Brain microvascular endothelial cell (primary cell): ENCODE data around the gene XXYLT1.

Experiments used
- DNase-seq: peaks from one replicate; pipeline ENCODE4 v3.0.0-alpha.2; 2020
- H3K27ac ChIP-seq: fragments of 250-450 bp; sonication (Bioruptor Pico); 2 replicates; pipeline ENCODE4 v1.5.1; 2020; ENCODE audit warnings: mild to moderate bottlenecking, moderate library complexity
- H3K27me3 ChIP-seq: fragments of 250-450 bp; sonication (Bioruptor Pico); replicated peaks from 2 replicates; pipeline ENCODE4 v1.5.1; 2020; ENCODE audit warnings: mild to moderate bottlenecking
- H3K36me3 ChIP-seq: fragments of 250-450 bp; sonication (Bioruptor Pico); replicated peaks from 2 replicates; pipeline ENCODE4 v1.5.1; 2020; ENCODE audit warnings: mild to moderate bottlenecking
- H3K4me3 ChIP-seq: 2 replicates; pipeline ENCODE4 v1.5.1; 2011; ENCODE audit warnings: low read depth, mild to moderate bottlenecking, control low read depth, low read length, moderate library complexity
- CTCF ChIP-seq: IDR thresholded peaks from 2 replicates; pipeline ENCODE4 v1.5.1; 2011; ENCODE audit warnings: low read depth, mild to moderate bottlenecking, moderate library complexity, low read length, control low read depth, inconsistent platforms; ENCODE audit errors: missing control alignments
- in situ Hi-C: cut with HindIII; loops from 2 replicates; pipeline ENCODE4 v1.10.0; 2017; ENCODE audit warnings: low sequenced_read_pairs, low pct_ligation_motif_present

The XXYLT1 gene

GRCh38 chr3:195080125-195080524 lies 190.8 kb downstream of the XXYLT1 start:
- no peak for TF ChIP-seq CTCF
- H3K27me3 ChIP-seq = no peaks in the 10 kb centered on the region
- no peaks in the 10 kb centered on the region for H3K36me3 ChIP-seq
- DNase-seq = no peak
- H3K27ac ChIP-seq = no peak overlapping the region
- no peak overlapping the region for H3K4me3 ChIP-seq
- in situ Hi-C loops = no loop called here

GRCh38 chr3:195079636-195080035 lies 191.3 kb downstream of the XXYLT1 start:
- Histone ChIP-seq H3K27me3 (no peaks in the 10 kb centered on the region), H3K36me3 (no peaks in the 10 kb centered on the region), H3K4me3 (no peak overlapping the region), H3K27ac (no peak overlapping the region)
- no peak for TF ChIP-seq CTCF
- in situ Hi-C loops = no loop called here
- no peak for DNase-seq

- Histone ChIP-seq H3K27ac (no peak overlapping the region), H3K4me3 (no peak overlapping the region), H3K36me3 (no peaks in the 10 kb centered on the region), H3K27me3 (no peaks in the 10 kb centered on the region)
- TF ChIP-seq CTCF = no peak
- in situ Hi-C loops = no loop called here
- DNase-seq = no peak
These were observed 192.0 kb downstream of the XXYLT1 start for GRCh38 chr3:195078891-195079440.

- no peaks in the 10 kb centered on the region for H3K27me3 ChIP-seq
- in situ Hi-C loops = no loop called here
- no peaks in the 10 kb centered on the region for H3K36me3 ChIP-seq
- TF ChIP-seq CTCF = no peak
- no peak for DNase-seq
- H3K4me3 ChIP-seq = no peak overlapping the region
- no peak overlapping the region for H3K27ac ChIP-seq
These were observed 193.1 kb downstream of the XXYLT1 start for GRCh38 chr3:195077611-195078540.

- H3K4me3 ChIP-seq = no peak overlapping the region
- H3K27ac ChIP-seq = no peak overlapping the region
- TF ChIP-seq CTCF = no peak
- H3K27me3 ChIP-seq = no peaks in the 10 kb centered on the region
- in situ Hi-C loops = no loop called here
- no peaks in the 10 kb centered on the region for H3K36me3 ChIP-seq
- no peak for DNase-seq
These were observed 193.9 kb downstream of the XXYLT1 start for GRCh38 chr3:195076981-195077610.
